HG03521 (cell line): Measurements from ENCODE around the gene SEM1.
A peak's percentile ranks its signal among the peaks of the same experiment; 100 is the strongest.
"Not testable (repeated sequence)": the region's sequence is repeated elsewhere in the genome, so short reads cannot be mapped to it uniquely, and the experiment has no call there.

ENCODE experiments used
- ATAC-seq: cut with Tn5 transposase; IDR thresholded peaks from one replicate; pipeline ENCODE4 v1.9.1; 2021; ENCODE audit warnings: mild to moderate bottlenecking, moderate library complexity; ENCODE audit not compliant: unreplicated experiment

The SEM1 gene

DNA sequence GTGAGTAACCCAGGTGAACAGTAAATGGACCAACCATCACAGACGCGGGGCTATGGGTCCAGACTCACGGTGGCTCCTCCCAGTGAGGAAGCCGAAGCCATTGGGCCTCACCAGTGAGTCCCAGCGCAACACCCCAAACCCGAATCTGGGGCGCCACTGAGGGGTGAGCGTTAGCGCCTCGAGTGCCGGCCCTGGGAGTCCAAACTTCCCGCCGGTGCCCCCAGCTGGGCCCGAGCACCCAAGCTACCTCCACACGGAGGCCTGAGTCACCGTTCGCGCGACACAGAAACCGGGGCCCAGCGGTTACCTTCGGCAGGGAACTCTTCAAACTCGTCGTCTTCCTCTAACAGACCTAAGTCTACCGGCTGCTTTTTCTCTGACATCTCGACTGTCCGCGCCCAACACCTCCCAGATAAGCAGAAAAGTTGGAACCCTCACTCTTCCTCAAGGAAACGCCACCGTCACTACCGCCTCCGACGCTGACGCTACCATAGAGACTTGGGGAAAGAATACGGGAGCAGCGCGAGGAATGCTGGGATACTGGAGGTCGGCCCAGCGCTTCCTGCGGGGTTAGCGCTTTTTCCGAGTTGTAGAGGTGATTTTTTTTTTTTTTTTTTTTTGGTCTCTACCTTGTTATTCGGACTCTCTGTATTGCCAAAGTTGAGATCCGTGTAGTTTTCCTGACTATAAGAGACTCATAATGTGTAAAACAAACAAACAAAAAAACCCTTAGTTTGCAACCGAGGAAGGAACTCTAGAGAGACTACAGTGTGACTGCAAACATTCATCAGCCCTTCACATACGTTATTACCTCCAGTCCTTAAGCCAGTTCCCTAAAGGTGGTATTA lies at the start of gene SEM1:
TSS of gene SEM1 (minus strand) at position 466 of the 848 bp plus-strand sequence. CDS start at position 383, 83 bp downstream.
- ATAC-seq = peak; percentile 82

DNA sequence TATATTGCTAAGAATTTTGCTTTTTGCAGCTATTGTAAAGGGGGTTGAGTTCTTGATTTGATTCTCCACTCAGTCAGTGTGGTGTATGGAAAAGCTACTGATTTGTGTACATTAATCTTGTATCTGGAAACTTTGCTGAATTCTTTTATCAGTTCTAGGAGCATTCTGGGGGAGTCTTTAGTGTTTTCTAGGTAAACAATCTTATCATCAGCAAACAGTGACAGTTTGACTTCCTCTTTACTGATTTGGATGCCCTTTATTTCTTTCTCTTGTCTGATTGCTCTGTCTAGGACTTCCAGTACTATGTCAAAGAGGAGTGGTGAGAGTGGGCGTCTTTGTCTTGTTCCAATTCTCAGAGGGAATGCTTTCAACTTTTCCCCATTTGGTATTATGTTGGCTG lies 48.2 kb upstream of the SEM1 start:
- not testable (repeated sequence) for ATAC-seq

DNA sequence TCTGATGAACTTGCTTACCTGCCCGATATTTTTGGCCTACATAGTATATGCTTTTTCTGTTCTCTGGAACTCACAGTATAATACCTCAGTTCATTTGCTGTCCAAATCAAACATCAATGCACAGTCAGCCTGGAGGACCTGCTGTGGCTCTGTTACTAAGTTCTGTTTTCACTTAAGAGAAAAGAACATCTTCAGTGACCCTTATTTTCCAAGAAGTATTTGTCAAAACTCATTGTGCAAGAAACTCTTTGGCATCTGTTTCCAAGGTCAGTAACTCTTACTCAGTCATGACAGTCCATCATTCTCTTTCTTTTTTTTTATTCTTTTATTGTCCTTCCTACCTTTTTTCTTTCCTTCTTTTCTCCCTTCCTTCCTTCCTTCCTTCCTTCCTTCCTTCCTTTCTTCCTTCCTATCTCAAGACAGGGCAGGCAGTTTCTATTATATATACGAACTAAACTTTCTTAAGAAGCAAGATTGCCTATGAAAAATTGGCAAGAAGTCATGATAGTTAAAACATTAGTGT lies 37.8 kb upstream of the SEM1 start:
- no peak for ATAC-seq

DNA sequence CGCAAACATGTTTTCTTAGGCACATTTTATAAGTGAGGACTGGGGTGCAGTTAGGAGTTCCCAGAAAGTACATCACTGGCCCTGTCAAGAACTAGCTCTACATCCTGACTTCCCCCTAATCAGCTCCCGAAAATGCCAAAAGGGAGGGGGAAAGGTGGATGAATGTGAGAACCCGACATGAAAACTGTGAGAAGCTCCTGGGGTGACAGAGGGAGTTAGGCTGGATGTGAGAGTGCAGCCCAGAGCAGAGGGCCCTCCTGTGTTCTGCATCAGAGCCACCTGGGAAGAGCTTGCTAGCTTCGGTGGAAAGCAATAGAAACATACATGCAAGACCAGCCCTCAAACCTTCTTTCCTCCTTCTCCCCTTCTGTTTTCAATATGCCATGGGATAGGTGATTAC lies 30.5 kb upstream of the SEM1 start:
- no peak for ATAC-seq

DNA sequence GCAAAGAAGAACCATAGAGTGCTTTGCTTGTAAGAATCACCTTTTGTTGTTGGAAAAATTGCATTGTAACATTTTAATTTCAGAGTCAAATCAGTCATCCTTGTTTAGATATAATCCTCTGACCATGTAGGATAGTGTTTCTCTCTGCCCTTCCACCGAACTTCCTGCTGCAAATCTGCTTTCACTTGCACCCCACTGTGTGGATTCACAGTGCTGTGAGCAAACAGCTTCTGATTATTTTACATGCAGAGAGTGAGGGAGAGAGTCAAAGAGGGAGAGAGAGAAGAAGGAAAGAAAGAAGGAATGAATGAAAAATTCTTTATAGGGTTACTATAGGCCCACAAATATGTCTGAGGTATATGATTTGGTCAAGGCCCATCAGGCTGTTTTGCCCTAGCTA lies 30.0 kb upstream of the SEM1 start:
- no peak for ATAC-seq

DNA sequence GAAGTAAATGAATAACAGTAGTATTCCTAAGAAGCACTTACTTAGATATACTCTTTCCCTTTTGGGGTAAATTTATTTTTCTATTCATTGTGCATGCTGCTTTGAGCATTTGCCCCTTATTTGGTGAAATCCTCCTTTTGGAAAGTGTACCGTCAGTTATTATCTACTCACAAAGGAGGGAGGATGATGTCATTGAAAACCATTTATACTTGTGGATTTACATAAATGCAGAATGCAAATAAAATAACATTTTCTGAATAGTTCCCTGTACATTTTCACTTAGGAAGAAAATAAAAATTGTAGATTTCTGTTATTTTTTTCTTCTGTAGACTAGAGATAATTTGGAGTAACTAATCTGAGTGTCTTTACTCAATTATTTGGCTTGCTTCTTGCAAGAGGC lies 29.5 kb upstream of the SEM1 start:
- no peak for ATAC-seq

DNA sequence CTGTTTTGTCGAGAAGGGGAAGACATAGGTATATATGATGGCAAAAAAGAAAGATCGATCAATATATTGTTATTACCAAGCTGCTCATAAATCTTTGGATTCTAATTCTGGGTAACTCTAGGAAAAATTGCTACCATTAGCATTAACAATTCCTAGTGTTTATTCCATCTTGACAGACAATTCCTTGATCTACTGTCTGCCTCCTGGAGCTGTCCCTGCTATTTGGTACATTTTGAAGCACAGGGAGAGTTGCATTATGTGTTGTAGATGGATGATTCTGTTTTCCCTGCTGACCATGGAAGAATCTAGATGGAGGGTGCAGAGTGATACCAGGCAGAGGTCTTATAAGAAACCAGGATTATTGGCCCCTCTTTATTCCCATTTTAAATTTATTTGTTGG lies 29.1 kb upstream of the SEM1 start:
- no peak for ATAC-seq

DNA sequence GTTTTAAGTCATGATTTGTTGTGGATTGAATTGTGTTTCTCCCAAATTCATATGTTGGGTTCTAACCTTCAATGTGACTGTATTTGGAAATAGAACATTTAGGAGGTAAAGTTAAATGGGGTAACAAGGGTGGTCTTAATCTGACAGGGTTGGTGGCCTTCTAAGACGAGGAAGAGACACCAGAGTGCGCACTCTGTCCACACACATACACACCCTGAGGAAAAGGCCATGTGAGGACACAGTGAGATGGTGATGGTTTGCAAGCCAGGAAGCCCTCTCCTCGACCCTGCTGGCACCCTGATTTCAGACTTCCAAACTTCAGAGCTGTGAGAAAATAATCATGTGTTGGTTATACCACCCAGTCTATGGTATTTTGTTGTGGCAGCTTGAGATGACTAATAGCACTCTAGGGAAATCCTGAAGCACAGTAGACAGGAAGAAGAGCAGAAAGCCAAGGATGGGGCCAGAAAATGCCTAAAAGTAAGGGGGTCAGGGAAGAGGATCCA lies 28.0 kb upstream of the SEM1 start:
- no peak for ATAC-seq

DNA sequence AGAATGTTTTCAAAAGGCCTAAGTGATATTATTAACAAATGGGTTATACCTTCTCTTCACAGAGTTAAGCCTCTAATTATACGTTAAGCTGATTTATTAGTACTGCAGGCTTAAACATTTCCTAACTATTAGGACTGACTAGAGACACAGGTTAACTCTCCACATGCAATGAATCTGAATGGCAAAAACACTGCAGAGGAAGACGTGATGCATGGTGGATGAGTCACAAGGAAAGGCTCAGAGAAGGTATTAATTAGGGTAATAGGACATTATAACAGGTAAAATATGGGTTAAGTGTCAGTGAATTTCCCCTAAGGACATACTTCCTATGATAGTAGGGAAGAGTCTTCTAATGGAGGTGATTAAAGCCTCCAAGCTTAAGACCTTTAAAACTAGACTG lies 24.7 kb upstream of the SEM1 start:
- ATAC-seq = no peak

DNA sequence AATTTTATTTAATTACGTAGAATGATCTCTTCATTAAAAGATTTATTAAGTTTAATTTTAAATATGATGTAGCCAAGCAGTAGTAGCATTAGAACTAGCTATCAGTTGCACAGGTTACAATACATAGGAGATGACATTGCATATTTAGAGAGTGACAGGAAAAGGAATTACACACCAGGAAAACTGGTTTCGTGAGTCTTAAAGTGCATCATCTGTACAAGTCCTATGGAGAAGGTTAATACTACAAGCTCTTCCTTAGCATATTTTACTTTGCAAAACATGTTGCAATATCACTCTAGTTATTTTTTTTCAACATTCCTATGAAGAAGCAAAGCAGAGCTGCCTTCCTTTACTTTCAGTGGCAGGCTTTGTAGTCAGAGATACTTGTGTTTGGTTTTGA lies 20.2 kb upstream of the SEM1 start:
- ATAC-seq = no peak

DNA sequence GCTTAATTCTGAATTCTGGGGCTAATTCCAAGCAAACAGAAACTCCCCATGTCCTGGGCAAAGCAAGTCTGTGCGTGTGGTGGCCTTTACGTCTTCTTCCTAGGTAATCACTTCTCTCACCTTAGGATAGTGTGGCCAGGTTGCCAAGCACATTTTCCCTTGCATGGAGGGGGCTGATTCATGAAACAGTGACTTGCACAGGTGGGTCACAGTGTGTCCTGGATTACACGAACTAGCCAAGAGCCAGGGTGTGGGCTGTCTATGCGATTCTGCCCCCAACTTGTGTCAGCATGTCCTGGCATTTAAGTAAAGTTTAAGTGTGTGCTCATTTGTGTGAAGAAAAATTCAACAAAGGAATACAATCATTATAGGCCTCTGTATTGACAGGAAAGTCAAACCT lies 18.5 kb upstream of the SEM1 start:
- ATAC-seq = no peak

DNA sequence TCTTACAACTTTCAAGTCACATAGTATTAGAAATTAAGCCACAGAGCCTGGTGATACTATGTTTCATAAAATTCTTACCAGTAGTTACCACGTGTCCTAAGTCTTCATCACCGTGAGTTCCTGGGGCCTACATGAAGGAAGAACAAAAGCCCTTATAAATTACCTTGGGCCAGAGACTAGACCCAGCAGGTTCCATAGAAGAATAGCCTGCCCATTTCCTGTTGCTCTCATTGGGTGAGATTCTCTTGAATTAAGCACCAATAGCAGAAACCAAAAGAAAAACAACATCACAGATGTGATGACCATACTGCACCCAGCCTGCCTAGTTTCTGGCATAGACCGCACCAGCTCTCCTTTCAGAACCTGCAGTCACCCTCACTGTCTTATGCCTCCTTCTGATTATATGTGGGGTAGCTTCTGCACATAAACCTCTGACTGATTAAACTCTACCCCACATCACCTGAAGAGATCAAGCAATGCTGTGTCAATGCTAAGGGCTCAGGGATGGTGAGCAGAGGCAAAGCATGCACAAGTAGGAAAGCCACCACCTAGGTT lies 18.0 kb upstream of the SEM1 start:
- no peak for ATAC-seq

DNA sequence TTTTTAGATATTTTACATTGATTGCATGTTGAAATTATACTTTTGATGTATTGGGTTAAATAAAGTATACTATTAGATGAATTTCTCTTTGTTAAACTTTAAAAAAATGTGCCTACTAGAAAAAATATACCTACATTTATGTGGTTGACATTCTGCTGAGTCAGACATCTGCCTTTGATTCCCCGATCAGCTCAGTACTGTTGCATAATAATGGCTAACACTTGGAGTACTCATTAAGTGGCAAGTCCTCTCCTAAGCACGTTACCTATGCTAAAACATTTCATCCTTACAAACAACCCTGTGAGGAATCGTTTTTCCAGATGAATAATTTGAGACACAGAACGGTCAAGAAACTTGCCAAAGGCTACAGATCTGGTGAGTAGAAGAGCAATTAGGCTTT lies 14.0 kb upstream of the SEM1 start:
- no peak for ATAC-seq

DNA sequence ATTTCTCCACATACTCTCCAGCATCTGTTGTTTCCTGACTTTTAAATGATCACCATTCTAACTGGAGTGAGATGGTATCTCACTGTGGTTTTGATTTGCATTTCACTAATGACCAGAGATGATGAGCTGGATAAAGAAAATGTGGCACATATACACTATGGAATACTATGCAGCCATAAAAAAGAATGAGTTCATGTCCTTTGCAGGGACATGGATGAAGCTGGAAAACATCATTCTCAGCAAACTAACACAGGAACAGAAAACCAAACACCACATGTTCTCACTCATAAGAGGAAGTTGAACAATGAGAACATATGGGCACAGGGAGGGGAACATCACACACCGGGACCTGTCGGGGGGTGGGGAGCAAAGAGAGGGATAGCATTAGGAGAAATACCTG lies 13.3 kb upstream of the SEM1 start:
- ATAC-seq = not testable (repeated sequence)

DNA sequence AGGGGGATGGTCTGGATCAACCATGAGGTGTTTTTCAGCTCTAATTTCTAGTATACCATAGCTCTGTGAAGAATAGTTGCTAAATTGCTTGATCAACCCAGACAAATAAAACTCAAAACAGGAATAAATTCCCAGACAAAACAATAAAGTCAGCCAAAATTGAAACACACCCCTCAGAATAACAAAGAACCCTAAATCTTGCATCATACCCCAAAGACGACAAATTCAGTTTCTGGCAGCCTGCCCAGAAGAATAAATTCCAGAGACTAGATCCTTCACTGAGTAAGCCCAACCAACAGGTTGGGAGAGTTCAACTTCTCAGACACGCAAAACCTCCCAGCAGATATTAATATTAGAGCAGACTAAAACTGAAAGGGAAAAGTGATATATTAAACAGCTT lies 11.2 kb upstream of the SEM1 start:
- no peak for ATAC-seq

DNA sequence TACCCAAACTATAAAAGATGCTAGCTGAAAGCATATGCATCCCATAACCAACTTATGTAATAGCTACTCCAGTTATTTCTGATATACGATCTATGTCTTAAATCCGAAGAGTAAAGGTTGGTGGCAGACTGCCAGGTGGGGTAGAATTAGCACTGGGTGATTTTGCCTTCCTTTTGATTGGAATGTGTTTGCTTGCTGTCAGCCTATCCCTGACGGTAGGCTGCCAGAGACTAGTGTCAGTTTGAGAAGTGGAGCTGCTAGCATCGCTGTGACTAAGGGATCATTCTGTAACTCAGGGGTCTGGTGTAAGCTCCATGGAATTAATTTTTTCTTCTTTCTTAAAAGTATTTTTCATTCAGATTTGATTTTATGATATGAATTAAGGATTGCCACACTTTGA lies 9.5 kb upstream of the SEM1 start:
- ATAC-seq = no peak

DNA sequence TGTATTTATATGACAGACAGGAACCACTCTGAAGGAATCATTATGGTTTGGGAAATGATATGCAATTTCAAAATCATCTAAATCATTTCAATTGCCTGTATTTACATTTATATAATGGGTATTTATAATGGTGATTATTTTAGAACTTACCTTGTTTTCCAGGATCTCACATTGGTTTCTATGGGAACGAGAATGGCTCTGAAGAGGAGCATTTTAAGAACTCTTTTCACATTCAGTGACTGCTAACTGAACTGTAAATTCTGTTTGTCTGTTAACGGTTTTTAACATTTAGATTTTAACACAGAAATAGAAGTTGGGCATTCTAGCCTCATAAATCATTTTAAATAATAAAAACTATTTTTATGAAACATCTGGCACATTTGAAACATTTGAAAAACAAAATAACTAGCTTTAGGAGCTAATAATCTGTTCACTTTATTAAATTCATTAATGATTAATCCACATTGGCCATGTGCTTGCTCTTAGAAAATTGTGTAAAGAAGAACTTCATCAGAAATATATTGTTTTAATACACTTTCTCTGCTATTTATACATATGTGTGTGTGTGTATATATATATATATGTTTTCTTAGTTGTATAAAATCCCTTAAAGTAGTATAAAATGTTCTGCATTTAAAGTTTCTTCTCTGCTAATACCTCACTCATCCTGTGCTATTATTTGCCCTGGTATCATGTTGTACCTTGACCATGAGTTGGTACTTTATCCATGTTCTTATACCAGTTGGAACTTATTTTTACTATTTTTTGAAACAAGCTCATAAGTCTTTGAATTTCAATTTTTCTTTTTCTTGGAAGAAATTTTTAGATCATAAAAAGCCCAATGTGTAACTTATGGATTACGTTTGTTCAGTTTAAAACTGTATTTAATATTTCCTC lies 8.7 kb upstream of the SEM1 start:
- ATAC-seq = no peak

DNA sequence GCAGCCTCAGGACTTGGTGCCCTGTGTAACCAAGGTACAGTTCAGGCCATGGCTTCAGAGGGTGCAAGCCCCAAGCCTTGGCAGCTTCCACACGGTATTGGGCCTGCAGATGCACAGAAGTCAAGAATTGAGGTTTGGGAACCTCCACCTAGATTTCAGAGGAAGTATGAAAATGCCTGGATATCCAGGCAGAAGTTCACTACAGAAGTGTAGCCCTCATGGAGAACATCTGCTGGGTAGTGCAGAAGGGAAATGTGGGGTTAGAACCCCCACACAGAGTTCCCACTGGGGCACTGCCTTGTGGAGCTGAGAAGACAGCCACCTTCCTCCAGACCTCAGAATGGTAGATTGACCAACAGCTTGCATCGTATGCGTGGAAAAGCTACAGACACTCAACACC lies 3.4 kb upstream of the SEM1 start:
- no peak for ATAC-seq

DNA sequence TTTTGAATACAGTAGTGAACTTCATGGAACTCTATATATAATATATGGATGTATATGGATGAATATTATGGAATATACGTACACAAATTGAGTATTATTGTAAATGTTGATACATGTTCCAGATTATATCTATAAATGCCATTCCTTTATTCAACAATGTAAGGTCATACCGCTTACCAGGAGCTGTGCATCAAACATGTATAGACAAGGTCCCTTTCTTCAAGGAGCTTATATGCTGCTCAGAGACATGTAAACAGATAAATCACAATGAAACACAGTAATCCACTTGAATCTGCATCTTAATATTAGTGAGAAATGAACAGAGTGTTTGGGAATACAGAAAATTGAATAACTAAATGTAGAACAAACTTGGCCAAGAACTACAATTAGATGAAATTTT lies 898 bp upstream of the SEM1 start:
- ATAC-seq = no peak

DNA sequence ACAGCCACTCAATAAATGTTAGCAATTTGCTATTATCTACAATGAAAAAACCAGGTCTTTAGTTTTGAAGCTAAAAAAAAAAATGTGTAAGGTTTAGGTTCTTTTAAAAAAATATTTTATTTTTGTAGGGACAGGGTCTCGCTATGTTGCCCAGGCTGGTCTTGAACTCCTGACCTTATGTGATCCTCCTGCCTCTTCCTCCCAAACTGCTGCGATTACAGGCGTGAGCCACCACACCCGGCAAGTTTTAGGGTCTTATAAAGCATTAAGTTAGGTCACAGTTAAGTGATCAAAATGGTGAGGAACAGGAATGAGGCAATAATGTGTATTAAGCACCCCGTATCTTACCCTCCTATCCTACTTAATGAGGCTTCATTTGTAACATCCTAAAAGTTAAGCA lies 774 bp downstream of the SEM1 start:
- peak; percentile 2 for ATAC-seq
